Liver (tissue), 9 donors: Measurements from ENCODE around the gene NR1I3. TPM values are rescaled to one million over a fixed set of nuclear protein-coding genes. Genes with fewer than 3 reads are reported as not detected.

Source experiments
- DNase-seq: peaks from one replicate; pipeline ENCODE4 v3.0.0-alpha.2; 2017; ENCODE audit warnings: low spot score
- H3K27ac ChIP-seq, 2 donors: one replicate each; pipeline ENCODE4 v1.7.0; 2013; ENCODE audit warnings: inconsistent platforms in 2 of 2, low read length in 2 of 2, control low read depth in 1 of 2, low read depth in 1 of 2, mild to moderate bottlenecking in 1 of 2
- H3K27me3 ChIP-seq, 4 donors: one replicate each; pipeline versions ENCODE4 v1.6.1 to v1.7.0; 2013; ENCODE audit warnings: low read length in 3 of 4, inconsistent platforms in 1 of 4, mild to moderate bottlenecking in 1 of 4, moderate library complexity in 1 of 4; ENCODE audit not compliant: control insufficient read depth in 4 of 4, insufficient read depth in 4 of 4
- H3K36me3 ChIP-seq, 4 donors: one replicate each; pipeline versions ENCODE4 v1.6.1 to v1.7.0; 2013; ENCODE audit warnings: low read length in 3 of 4, mild to moderate bottlenecking in 3 of 4, low read depth in 1 of 4, moderate library complexity in 1 of 4; ENCODE audit not compliant: control insufficient read depth in 4 of 4, insufficient read depth in 3 of 4
- H3K4me1 ChIP-seq, 4 donors: one replicate each; pipeline versions ENCODE4 v1.6.1 to v1.7.0; 2013; ENCODE audit warnings: low read length in 3 of 4, mild to moderate bottlenecking in 3 of 4, moderate library complexity in 1 of 4; ENCODE audit not compliant: control insufficient read depth in 4 of 4, insufficient read depth in 4 of 4
- H3K4me3 ChIP-seq, 3 donors: one replicate each; pipeline versions ENCODE4 v1.6.1 to v1.7.0; 2013; ENCODE audit warnings: low read length in 3 of 3, control low read depth in 1 of 3, low read depth in 1 of 3, mild to moderate bottlenecking in 1 of 3
- H3K9ac ChIP-seq, 2 donors: one replicate each; pipeline ENCODE4 v1.7.0; 2013; ENCODE audit warnings: low read length in 2 of 2, mild to moderate bottlenecking in 2 of 2, moderate library complexity in 2 of 2, control low read depth in 1 of 2, low read depth in 1 of 2
- H3K9me3 ChIP-seq, 4 donors: one replicate each; pipeline versions ENCODE4 v1.6.1 to v1.7.0; 2013; ENCODE audit warnings: low read length in 3 of 4; ENCODE audit not compliant: control insufficient read depth in 4 of 4
- CTCF ChIP-seq: fragments of 150-350 bp; IDR thresholded peaks from 2 replicates; pipeline ENCODE4 v1.5.1; 2017; ENCODE audit warnings: improper control_type of control experiment, low read depth, low read length; ENCODE audit not compliant: missing input control
- EGR1 ChIP-seq, 2 donors: IDR thresholded peaks; 2 replicates each; pipeline ENCODE4 v1.6.1; 2016 to 2018; ENCODE audit warnings: antibody characterized with exemption in 2 of 2, low read depth in 2 of 2
- FOXA2 ChIP-seq: IDR thresholded peaks from 2 replicates; pipeline ENCODE4 v1.6.1; 2016; ENCODE audit warnings: antibody characterized with exemption
- GABPA ChIP-seq, 2 donors: IDR thresholded peaks in 1 of 2; conservative IDR thresholded peaks in 1 of 2; 2 replicates each; pipeline ENCODE4 v1.6.1; 2016; ENCODE audit warnings: antibody characterized with exemption in 2 of 2, mild to moderate bottlenecking in 1 of 2, moderate library complexity in 1 of 2
- HNF4A ChIP-seq, 2 donors: conservative IDR thresholded peaks; 2 replicates each; pipeline ENCODE4 v1.6.1; 2016; ENCODE audit warnings: antibody characterized with exemption in 2 of 2, mild to moderate bottlenecking in 2 of 2
- JUND ChIP-seq, 2 donors: IDR thresholded peaks; 2 replicates each; pipeline ENCODE4 v1.6.1; 2016; ENCODE audit warnings: antibody characterized with exemption in 2 of 2
- MAX ChIP-seq: IDR thresholded peaks from 2 replicates; pipeline ENCODE4 v1.6.1; 2016; ENCODE audit warnings: antibody characterized with exemption
- NR2F2 ChIP-seq: IDR thresholded peaks from 2 replicates; pipeline ENCODE4 v1.6.1; 2016; ENCODE audit warnings: antibody characterized with exemption
- RAD21 ChIP-seq, 2 donors: IDR thresholded peaks; 2 replicates each; pipeline ENCODE4 v1.6.1; 2016; ENCODE audit warnings: antibody characterized with exemption in 2 of 2, mild to moderate bottlenecking in 2 of 2
- REST ChIP-seq: IDR thresholded peaks from 2 replicates; pipeline ENCODE4 v1.6.1; 2016; ENCODE audit warnings: antibody characterized with exemption, mild to moderate bottlenecking
- SP1 ChIP-seq: IDR thresholded peaks from 2 replicates; pipeline ENCODE4 v1.6.1; 2018; ENCODE audit warnings: antibody characterized with exemption, mild to moderate bottlenecking
- TAF1 ChIP-seq: conservative IDR thresholded peaks from 2 replicates; pipeline ENCODE4 v1.6.1; 2016; ENCODE audit warnings: antibody characterized with exemption, mild to moderate bottlenecking
- WGBS: extraction: QIAGEN DNeasy Blood & Tissue Kit; methylation state at CpG from one replicate; pipeline ENCODE4 v1.1.7; 2013; 5-methylcytosine and 5-hydroxymethylcytosine counted together
- polyA plus RNA-seq, 2 donors: library from polyadenylated mRNA; stranded (reverse) in 1 of 2; unstranded in 1 of 2; fragments of 200-250 nt in 1 of 2; fragments of >200 nt in 1 of 2; fragmentation: Nextera tagmentation in 1 of 2; extraction: Ambion mirVana in 1 of 2; gene quantifications; one replicate each; pipeline versions ENCODE4 v1.2.1 to v1.2.3, GENCODE V29; 2013 to 2015
- total RNA-seq, 2 donors: library from RNA; depleted of rRNA; stranded (reverse); fragments of >200 nt; gene quantifications; one replicate each; pipeline ENCODE4 v1.2.3, GENCODE V29; 2014
- TF ChIP-seq, protein P1 (sequence below): IDR thresholded peaks from 2 replicates; pipeline ENCODE4 v1.6.1; 2016; ENCODE audit warnings: antibody characterized with exemption
- TF ChIP-seq, protein P2 (sequence below): IDR thresholded peaks from 2 replicates; pipeline ENCODE4 v1.6.1; 2016; ENCODE audit warnings: antibody characterized with exemption
- donor health status: healthy.
- donor health status: healthy.
- donor health status: healthy.
- donor health status: healthy.
- donor health status: healthy.

NR1I3 gene
- total and polyA plus RNA-seq, 4 donors: 10.4 to 128 (median 47.7) TPM

DNA sequence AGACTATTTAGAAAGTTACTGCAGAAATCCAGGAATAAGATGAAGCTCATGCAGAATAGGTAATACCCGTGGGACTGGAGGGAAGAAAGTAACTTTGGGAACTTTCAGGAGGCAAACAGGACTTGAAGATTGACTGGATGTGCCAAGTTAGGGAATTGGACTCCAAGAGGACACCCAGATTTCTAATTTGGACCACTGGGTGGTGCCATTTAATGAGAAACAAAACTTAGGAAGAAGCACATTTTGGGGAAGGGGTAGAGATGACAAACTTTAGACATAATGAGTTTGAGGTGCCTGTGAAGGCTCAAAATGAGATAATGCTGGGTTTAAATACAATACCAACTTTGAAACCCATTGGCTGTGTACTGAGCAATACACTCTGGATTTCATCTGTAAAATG lies 57.4 kb downstream of the NR1I3 start:
- no peak overlapping the region for H3K27ac ChIP-seq
- no peaks in the 10 kb centered on the region for H3K27me3 ChIP-seq
- no peak overlapping the region for H3K4me3 ChIP-seq
- no peak overlapping the region for H3K9ac ChIP-seq
- DNase-seq: no peak
- peaks cover 0 to under 1% (median 0%) of the 10 kb centered on the region in 4 donors for H3K36me3 ChIP-seq
- H3K4me1 ChIP-seq: peaks cover 0 to 22% (median 16%) of the 10 kb centered on the region in 4 donors
- WGBS: 51% methylated on average over 1 of the region's 1 CpG
- H3K9me3 ChIP-seq: no peaks in the 10 kb centered on the region
- TF ChIP-seq FOXA2 (no peak), HNF4A (conservative IDR thresholded peaks at IDR 0.05) (no peak), RAD21 (IDR thresholded peaks at IDR 0.05) (peak; percentile 59 to 68), NR2F2 (no peak), MAX (no peak), REST (no peak), CTCF (peak; percentile 34), TAF1 (no peak)
- TF ChIP-seq, protein P1, sequence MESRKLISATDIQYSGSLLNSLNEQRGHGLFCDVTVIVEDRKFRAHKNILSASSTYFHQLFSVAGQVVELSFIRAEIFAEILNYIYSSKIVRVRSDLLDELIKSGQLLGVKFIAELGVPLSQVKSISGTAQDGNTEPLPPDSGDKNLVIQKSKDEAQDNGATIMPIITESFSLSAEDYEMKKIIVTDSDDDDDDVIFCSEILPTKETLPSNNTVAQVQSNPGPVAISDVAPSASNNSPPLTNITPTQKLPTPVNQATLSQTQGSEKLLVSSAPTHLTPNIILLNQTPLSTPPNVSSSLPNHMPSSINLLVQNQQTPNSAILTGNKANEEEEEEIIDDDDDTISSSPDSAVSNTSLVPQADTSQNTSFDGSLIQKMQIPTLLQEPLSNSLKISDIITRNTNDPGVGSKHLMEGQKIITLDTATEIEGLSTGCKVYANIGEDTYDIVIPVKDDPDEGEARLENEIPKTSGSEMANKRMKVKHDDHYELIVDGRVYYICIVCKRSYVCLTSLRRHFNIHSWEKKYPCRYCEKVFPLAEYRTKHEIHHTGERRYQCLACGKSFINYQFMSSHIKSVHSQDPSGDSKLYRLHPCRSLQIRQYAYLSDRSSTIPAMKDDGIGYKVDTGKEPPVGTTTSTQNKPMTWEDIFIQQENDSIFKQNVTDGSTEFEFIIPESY: no peak
- TF ChIP-seq, protein P2, sequence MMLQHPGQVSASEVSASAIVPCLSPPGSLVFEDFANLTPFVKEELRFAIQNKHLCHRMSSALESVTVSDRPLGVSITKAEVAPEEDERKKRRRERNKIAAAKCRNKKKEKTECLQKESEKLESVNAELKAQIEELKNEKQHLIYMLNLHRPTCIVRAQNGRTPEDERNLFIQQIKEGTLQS: no peak

- no peak overlapping the region for H3K27ac ChIP-seq
- no peak overlapping the region for H3K4me3 ChIP-seq
- peaks cover 0 to 8% (median 3%) of the 10 kb centered on the region in 4 donors for H3K36me3 ChIP-seq
- peak overlapping the region in 1 of 2 donors; percentile 32 for H3K9ac ChIP-seq
- 94% methylated on average over 3 of the region's 3 CpGs for WGBS
- H3K9me3 ChIP-seq: no peaks in the 10 kb centered on the region
- DNase-seq: no peak
- no peaks in the 10 kb centered on the region for H3K27me3 ChIP-seq
- H3K4me1 ChIP-seq: peaks cover 0 to 22% (median 16%) of the 10 kb centered on the region in 4 donors
- TF ChIP-seq JUND (IDR thresholded peaks at IDR 0.05) (no peak), SP1 (no peak), EGR1 (IDR thresholded peaks at IDR 0.05; ENCODE audit: low read depth in 2 of 2) (no peak), CTCF (no peak), GABPA (IDR thresholded peaks at IDR 0.05 in 1 of 2, conservative IDR thresholded peaks at IDR 0.05 in 1 of 2) (no peak), RAD21 (IDR thresholded peaks at IDR 0.05) (no peak), REST (no peak)
- TF ChIP-seq, protein P1: no peak
- TF ChIP-seq, protein P2: no peak
These were observed 58.3 kb downstream of the NR1I3 start for GRCh38 chr1:161179698-161180097.
